RCC 7860 (cell line): Measurements from ENCODE around the gene SP4.
A peak's percentile ranks its signal among the peaks of the same experiment; 100 is the strongest.

Experiments
- DNase-seq: peaks from one replicate; pipeline ENCODE4 v3.0.0-alpha.2; 2015; ENCODE audit warnings: low spot score
- FAIRE-seq: peaks from 2 replicates; lab custom pipeline; 2012; peaks lifted over from hg19 to GRCh38; lab: Jason Lieb, UNC

The SP4 gene

DNA sequence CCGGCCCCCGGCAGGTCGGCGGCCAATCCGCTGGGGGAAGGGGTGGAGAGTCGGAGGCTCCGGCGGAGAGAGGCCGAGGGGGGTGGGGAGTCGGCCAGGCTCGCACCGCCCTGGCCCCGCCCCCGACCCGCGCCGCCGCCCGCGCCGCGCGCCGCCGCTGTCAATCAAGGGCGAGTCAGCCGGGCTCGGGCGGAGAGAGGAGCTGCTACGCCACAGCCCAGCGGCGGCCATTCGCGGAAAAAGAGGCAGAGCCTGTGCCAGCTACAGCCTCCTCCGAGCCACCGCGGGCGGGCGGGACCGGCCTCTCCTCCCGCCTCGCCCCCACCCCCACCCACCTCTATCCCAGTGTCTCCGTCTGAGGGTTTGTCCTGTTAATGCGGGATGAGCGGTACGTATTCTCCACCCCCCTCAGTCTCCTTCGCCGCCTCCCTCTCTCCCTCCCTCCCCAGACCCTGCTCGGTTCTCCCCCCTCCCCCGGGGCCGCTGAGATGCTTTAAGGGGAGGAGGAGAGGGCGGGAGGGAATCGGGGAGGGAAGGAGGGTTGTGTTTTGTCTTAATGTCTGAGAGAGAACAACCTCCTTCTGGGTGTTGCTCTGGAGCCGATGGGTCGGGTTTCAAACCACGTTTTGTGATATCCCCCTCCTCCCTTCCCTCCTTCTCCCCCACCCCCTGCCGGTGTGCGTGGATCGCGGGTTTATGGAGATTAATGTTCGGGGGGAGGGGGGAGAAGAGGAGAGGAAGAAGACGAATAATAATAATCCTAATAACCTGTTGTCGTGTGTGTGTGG is at the start of gene SP4:
Gene SP4, plus strand, starts transcription at position 213 of the 788 bp plus-strand sequence. Its CDS starts 169 bp downstream, at position 382.
- FAIRE-seq, result no peak
- DNase-seq, result peak; percentile 93

DNA sequence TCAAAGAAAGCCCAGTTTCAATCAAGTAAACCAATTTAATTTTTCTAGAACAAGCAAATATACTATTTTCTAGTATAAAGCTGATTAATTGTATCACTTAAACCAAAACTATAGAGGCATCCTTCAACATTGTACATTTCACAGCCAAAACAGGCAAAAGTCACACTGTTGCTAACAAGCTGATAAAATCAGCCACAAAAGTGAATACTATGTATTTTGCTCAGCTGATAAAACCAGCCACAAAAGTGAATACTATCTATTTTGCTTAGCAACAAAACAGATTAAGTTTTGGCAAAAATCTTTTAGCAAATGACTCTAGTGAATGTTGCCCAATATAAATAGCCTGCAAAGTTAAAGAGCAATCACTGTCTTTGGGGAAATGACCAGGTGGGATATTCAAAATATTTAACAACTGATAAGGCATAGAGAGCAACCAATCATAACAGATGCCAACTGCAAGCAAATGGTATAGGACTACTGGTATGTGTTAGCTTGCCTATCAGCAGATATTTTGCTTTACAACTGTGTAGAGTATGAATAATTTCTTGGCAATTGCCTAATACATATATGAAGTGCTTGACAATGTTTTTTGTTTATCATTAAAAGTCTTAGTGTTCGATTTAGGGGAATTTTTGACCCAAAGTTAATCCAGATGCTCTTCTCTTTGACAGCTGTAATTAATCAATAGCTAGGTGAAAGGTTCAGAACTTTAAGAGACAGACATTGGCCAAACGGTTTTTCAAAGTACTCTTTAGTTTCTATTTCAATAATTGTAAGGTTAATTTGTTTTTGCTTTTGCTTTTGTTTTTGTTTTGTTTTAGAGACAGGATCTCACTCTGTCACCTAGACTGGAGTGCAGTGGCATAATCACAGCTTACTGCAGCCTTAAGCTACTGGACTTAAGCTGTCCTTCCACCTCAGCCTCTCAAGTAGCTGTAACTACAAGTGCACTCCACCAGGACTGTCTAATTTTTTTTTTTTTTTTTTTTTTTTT is 44.4 kb upstream of the SP4 start:
- FAIRE-seq (no peak), DNase-seq (no peak)

DNA sequence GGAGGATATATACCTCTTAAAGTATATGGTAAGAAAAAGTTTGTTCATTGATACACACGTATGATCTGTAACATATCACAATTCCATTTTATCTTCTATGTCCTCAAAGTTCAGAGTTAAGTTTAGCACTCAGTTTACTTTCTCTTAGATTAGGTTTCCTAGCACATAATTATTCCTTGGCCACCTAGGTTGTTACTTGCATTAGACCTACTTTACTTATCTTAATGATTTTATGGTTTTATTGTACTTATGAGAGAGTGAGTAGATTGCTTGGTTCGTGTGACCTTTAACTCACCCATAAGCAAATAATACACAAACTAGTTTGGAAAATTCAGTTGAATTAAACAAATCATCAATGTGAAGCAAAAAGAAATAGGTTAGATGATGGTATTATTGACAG is 33.9 kb upstream of the SP4 start:
- FAIRE-seq (no peak), DNase-seq (no peak)

DNA sequence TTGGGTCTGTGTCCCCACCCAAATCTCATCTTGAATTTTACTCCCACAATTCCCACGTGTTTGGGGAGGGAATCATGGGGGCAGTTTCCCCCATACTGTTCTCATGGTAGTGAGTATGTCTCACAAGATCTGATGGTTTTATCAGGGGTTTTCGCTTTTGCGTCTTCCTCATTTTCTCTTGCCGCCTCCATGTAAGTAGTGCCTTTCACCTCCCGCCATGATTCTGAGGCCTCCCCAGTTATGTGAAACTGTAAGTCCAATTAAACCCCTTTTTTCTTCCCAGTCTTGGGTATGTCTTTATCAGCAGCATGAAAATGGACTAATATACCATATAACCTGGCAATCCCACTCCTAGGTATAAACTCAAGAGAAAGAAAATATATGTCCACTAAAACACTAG is 25.9 kb upstream of the SP4 start:
- no peak for FAIRE-seq
- no peak for DNase-seq

- FAIRE-seq, result no peak
- DNase-seq, result no peak
These were observed 19.9 kb upstream of the SP4 start for GRCh38 chr7:21407796-21408480.

DNA sequence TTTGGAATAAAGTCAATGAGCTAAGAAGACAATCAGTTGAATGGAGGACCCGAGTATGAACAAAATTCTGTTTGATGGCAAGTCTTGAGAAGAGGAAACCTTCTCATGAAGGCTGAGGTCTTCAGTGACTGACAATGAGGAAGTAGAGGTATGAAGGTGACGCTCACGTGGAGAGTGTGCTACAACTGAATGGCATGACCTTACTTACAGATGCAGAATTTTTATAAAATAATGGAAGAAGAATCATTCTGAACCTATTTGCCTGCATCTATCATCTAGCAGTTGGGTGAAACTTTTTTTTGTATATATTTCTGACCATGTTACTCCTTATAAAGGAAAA is 19.4 kb upstream of the SP4 start:
- no peak for FAIRE-seq

DNA sequence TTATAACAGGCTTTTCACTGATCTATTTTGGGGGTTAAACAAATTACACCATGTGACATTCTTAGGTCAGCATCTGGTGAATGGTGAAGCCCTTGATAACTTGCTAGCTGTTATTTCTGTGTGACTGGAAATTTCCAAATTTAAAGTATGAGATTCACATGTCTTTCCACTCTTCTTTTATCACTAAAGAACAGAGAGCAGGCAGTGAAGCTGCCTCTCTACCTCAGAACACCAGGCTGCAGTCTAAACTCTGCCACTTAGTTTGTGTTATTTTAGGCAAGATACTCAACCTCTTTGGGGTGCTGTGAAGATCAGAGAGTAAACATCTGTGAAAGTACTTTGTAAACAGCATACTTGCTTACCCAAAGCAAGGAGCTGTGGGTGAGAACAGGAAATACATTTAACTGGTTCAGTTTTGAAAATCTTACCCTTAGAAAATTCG is 15.5 kb upstream of the SP4 start:
- DNase-seq, result no peak
- FAIRE-seq, result no peak

More for the DNA sequence above, 19.4 kb upstream of the SP4 start:
- no peak for DNase-seq

DNA sequence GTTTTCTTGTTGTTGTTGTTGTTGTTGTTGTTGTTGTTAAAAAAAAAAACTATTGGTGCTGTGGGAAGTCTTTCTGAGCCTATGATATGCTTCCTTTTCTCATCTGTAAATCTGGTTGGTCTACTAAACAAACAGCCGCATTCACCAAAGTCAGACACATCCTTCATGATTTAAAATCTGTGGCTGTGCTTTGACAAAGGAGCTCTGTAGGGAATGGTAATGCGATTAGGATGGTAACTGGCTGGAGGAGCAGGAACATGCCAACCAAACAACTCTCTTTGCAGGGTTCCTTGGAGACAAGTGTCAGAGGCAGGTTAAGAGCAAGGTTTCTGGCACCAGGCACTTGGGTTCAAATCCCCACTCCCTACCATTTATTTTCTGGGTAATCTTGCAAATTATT is 14.9 kb upstream of the SP4 start:
- FAIRE-seq, result no peak
- DNase-seq, result no peak

DNA sequence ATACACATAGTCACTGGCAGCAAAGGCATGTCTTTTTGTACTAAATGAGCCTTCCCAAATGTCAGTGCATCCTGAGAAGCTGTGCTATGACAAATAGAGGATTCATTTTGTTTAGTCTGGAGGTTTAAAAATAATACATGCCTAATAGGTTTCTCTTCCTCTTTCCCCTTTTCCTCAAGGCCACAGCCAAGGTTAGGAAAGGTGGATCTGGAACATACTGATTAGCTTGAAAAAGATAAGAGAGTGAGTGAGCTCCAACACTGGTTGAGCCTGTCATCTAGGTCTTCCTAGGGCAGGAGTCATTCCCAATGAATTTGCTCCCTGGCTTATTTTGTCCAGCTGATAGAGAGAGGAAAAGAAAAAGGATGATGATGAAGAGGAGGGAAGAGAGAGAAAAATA is 14.4 kb upstream of the SP4 start:
- FAIRE-seq, result no peak
- no peak for DNase-seq

DNA sequence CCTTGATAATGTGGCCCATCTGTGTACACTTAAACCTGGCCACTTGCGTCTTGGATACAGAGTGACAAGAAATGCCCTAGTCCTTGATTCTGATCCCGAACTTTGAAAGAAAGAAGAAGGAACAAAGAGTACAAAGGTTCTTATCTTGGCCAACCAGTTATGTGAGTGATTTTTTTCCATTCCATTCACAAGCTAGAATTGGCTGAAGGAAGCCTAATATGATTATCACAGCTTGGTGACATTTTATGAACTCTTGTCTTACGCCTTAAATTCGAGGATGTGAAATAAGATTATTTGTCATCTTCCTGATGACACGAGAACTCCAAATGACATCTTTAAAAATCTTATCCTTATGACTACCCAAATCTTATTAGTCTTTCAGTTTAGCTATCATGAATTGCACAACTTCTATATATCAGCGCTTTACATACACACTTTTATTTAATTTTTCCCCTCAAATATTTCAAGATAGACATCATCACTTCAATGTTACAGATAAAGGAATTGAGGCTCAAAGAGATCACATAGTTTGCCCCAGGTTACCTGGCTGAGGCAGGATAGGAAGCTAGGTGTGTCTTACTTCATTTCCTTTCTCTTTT is 13.0 kb upstream of the SP4 start:
- DNase-seq (no peak), FAIRE-seq (no peak)

DNA sequence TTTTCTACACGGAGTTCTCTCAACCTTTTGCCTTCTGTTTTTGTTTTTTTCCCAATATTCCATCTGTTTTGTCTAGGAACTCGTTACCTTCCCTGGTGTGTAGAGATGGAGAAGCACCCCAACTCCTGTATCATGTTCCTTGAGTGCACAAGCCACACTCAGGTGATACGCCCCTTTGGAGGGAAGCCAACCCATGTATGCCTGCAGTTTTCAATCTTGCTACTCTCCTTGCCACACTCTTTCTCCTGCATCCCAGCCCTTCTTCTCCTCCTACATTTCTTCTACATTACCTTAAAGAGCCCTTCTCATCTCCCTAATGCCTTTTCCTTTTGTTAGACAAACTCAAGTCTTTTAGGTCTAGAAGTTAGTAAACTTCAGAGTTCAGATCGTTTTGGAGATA is 10.2 kb upstream of the SP4 start:
- FAIRE-seq (no peak), DNase-seq (no peak)

GRCh38 chr7:21422751-21423150 is 5.1 kb upstream of the SP4 start:
- no peak for DNase-seq
- no peak for FAIRE-seq

GRCh38 chr7:21425290-21425689 is 2.6 kb upstream of the SP4 start:
- FAIRE-seq, result no peak
- no peak for DNase-seq

DNA sequence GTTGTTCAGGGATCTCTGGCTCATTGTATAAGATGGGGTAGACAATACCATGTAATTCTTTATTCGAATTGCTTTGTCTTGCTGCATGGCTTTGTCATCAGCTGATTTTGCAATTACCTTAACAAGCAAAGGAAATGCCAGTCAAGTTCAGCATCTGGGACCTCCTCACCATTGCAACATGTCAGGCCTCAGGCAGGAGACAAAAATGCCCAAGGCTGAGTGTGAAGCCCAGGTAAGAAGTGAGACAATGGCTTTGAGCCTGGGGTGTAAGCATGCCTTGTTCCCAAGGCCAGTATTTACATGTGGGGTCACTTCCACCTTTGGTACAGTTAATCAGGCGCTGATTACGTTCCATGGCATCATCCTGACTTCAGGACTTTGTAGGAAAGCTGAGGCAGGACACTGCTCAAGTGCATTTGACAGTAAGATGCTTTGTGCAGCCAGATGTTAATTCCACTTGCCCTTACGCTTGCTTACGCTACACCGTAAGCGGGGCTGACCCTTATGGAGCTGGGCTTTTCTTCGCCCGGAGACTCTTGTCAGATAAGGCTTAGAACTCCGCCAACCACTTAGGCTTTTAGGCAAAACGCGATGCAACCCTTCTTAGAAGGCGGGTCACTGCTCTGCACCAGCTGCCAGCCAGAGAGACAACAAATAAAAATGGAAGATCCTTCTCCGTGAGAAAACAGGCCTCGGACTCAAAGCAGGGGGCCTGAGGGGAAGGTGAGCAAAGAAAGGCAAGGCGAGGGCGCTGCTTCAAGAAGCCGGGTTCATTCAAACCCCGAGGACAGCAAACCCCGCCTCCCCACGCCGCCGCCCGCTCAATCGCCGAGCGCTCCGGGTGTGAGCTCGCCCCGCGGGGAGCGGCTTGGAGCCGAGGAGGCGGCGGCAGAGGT is 1.3 kb upstream of the SP4 start:
- no peak for FAIRE-seq
- DNase-seq, result no peak

- peak; percentile 88 for FAIRE-seq
- DNase-seq, result peak; percentile 96
These were observed 557 bp upstream of the SP4 start for GRCh38 chr7:21427182-21427870.

DNA sequence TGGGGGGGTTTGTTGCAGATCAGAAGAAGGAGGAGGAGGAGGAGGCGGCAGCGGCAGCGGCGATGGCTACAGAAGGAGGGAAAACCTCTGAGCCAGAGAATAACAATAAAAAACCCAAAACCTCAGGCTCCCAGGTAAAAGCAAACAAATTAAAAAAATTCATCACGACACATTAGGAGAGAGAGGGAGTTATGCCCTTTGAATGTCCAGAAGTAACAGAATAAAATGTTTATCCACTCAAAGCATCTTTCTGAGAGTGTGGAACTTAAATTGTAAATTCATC is 717 bp downstream of the SP4 start:
- FAIRE-seq (no peak), DNase-seq (no peak)

- DNase-seq, result no peak
- no peak for FAIRE-seq
These were observed 1.1 kb downstream of the SP4 start for GRCh38 chr7:21429021-21429420.

- DNase-seq (no peak), FAIRE-seq (no peak)
These were observed 2.1 kb downstream of the SP4 start for GRCh38 chr7:21429786-21430574.

GRCh38 chr7:21430575-21430954 is 2.7 kb downstream of the SP4 start:
- DNase-seq (no peak), FAIRE-seq (no peak)
